Liver (tissue), 9 donors: ENCODE data around the gene WDR5. TPM values are rescaled to one million over a fixed set of nuclear protein-coding genes. Genes with fewer than 3 reads are reported as not detected.
"Not testable (repeated sequence)": the region's sequence is repeated elsewhere in the genome, so short reads cannot be mapped to it uniquely, and the experiment has no call there.

Source experiments
- DNase-seq: peaks from one replicate; pipeline ENCODE4 v3.0.0-alpha.2; 2017; ENCODE audit warnings: low spot score
- H3K27ac ChIP-seq, 2 donors: one replicate each; pipeline ENCODE4 v1.7.0; 2013; ENCODE audit warnings: inconsistent platforms in 2 of 2, low read length in 2 of 2, control low read depth in 1 of 2, low read depth in 1 of 2, mild to moderate bottlenecking in 1 of 2
- H3K27me3 ChIP-seq, 4 donors: one replicate each; pipeline versions ENCODE4 v1.6.1 to v1.7.0; 2013; ENCODE audit warnings: low read length in 3 of 4, inconsistent platforms in 1 of 4, mild to moderate bottlenecking in 1 of 4, moderate library complexity in 1 of 4; ENCODE audit not compliant: control insufficient read depth in 4 of 4, insufficient read depth in 4 of 4
- H3K36me3 ChIP-seq, 4 donors: one replicate each; pipeline versions ENCODE4 v1.6.1 to v1.7.0; 2013; ENCODE audit warnings: low read length in 3 of 4, mild to moderate bottlenecking in 3 of 4, low read depth in 1 of 4, moderate library complexity in 1 of 4; ENCODE audit not compliant: control insufficient read depth in 4 of 4, insufficient read depth in 3 of 4
- H3K4me1 ChIP-seq, 4 donors: one replicate each; pipeline versions ENCODE4 v1.6.1 to v1.7.0; 2013; ENCODE audit warnings: low read length in 3 of 4, mild to moderate bottlenecking in 3 of 4, moderate library complexity in 1 of 4; ENCODE audit not compliant: control insufficient read depth in 4 of 4, insufficient read depth in 4 of 4
- H3K4me3 ChIP-seq, 3 donors: one replicate each; pipeline versions ENCODE4 v1.6.1 to v1.7.0; 2013; ENCODE audit warnings: low read length in 3 of 3, control low read depth in 1 of 3, low read depth in 1 of 3, mild to moderate bottlenecking in 1 of 3
- H3K9ac ChIP-seq, 2 donors: one replicate each; pipeline ENCODE4 v1.7.0; 2013; ENCODE audit warnings: low read length in 2 of 2, mild to moderate bottlenecking in 2 of 2, moderate library complexity in 2 of 2, control low read depth in 1 of 2, low read depth in 1 of 2
- H3K9me3 ChIP-seq, 4 donors: one replicate each; pipeline versions ENCODE4 v1.6.1 to v1.7.0; 2013; ENCODE audit warnings: low read length in 3 of 4; ENCODE audit not compliant: control insufficient read depth in 4 of 4
- ATF3 ChIP-seq: IDR thresholded peaks from 2 replicates; pipeline ENCODE4 v1.6.1; 2016; ENCODE audit warnings: antibody characterized with exemption
- CTCF ChIP-seq: fragments of 150-350 bp; IDR thresholded peaks from 2 replicates; pipeline ENCODE4 v1.5.1; 2017; ENCODE audit warnings: improper control_type of control experiment, low read depth, low read length; ENCODE audit not compliant: missing input control
- EGR1 ChIP-seq, 2 donors: IDR thresholded peaks; 2 replicates each; pipeline ENCODE4 v1.6.1; 2016 to 2018; ENCODE audit warnings: antibody characterized with exemption in 2 of 2, low read depth in 2 of 2
- FOXA1 ChIP-seq: IDR thresholded peaks from 2 replicates; pipeline ENCODE4 v1.6.1; 2016; ENCODE audit warnings: antibody characterized with exemption
- GABPA ChIP-seq, 2 donors: IDR thresholded peaks in 1 of 2; conservative IDR thresholded peaks in 1 of 2; 2 replicates each; pipeline ENCODE4 v1.6.1; 2016; ENCODE audit warnings: antibody characterized with exemption in 2 of 2, mild to moderate bottlenecking in 1 of 2, moderate library complexity in 1 of 2
- HNF4A ChIP-seq, 2 donors: conservative IDR thresholded peaks; 2 replicates each; pipeline ENCODE4 v1.6.1; 2016; ENCODE audit warnings: antibody characterized with exemption in 2 of 2, mild to moderate bottlenecking in 2 of 2
- NR2F2 ChIP-seq: IDR thresholded peaks from 2 replicates; pipeline ENCODE4 v1.6.1; 2016; ENCODE audit warnings: antibody characterized with exemption
- REST ChIP-seq: IDR thresholded peaks from 2 replicates; pipeline ENCODE4 v1.6.1; 2016; ENCODE audit warnings: antibody characterized with exemption, mild to moderate bottlenecking
- RXRA ChIP-seq, 2 donors: IDR thresholded peaks; 2 replicates each; pipeline ENCODE4 v1.6.1; 2017 to 2018; ENCODE audit warnings: antibody characterized with exemption in 2 of 2, mild to moderate bottlenecking in 1 of 2
- SP1 ChIP-seq: IDR thresholded peaks from 2 replicates; pipeline ENCODE4 v1.6.1; 2018; ENCODE audit warnings: antibody characterized with exemption, mild to moderate bottlenecking
- TAF1 ChIP-seq: conservative IDR thresholded peaks from 2 replicates; pipeline ENCODE4 v1.6.1; 2016; ENCODE audit warnings: antibody characterized with exemption, mild to moderate bottlenecking
- YY1 ChIP-seq: IDR thresholded peaks from 2 replicates; pipeline ENCODE4 v1.6.1; 2016; ENCODE audit warnings: antibody characterized with exemption, mild to moderate bottlenecking
- ZBTB33 ChIP-seq: IDR thresholded peaks from 2 replicates; pipeline ENCODE4 v1.6.1; 2016; ENCODE audit warnings: antibody characterized with exemption
- WGBS: extraction: QIAGEN DNeasy Blood & Tissue Kit; methylation state at CpG from one replicate; pipeline ENCODE4 v1.1.7; 2013; 5-methylcytosine and 5-hydroxymethylcytosine counted together
- polyA plus RNA-seq, 2 donors: library from polyadenylated mRNA; stranded (reverse) in 1 of 2; unstranded in 1 of 2; fragments of 200-250 nt in 1 of 2; fragments of >200 nt in 1 of 2; fragmentation: Nextera tagmentation in 1 of 2; extraction: Ambion mirVana in 1 of 2; gene quantifications; one replicate each; pipeline versions ENCODE4 v1.2.1 to v1.2.3, GENCODE V29; 2013 to 2015
- total RNA-seq, 2 donors: library from RNA; depleted of rRNA; stranded (reverse); fragments of >200 nt; gene quantifications; one replicate each; pipeline ENCODE4 v1.2.3, GENCODE V29; 2014
- donor health status: healthy.
- donor health status: healthy.
- donor health status: healthy.
- donor health status: healthy.
- donor health status: healthy.

WDR5 gene
- total and polyA plus RNA-seq, 4 donors, result 11.1 to 21.6 (median 14.6) TPM

- no peaks in the 10 kb centered on the region for H3K9me3 ChIP-seq
- TF ChIP-seq RXRA (IDR thresholded peaks at IDR 0.05), result no peak
- TF ChIP-seq EGR1 (IDR thresholded peaks at IDR 0.05; ENCODE audit: low read depth in 2 of 2), result no peak
- no peak for TF ChIP-seq GABPA (IDR thresholded peaks at IDR 0.05 in 1 of 2, conservative IDR thresholded peaks at IDR 0.05 in 1 of 2)
- WGBS, result 78% methylated on average over 9 of the region's 9 CpGs
- no peak overlapping the region for H3K27ac ChIP-seq
- no peak overlapping the region for H3K4me3 ChIP-seq
- H3K9ac ChIP-seq, result no peak overlapping the region
- H3K27me3 ChIP-seq, result no peaks in the 10 kb centered on the region
- DNase-seq, result no peak
- H3K36me3 ChIP-seq, result no peaks in the 10 kb centered on the region
- no peaks in the 10 kb centered on the region for H3K4me1 ChIP-seq
Observed at GRCh38 chr9:134111064-134111463, 24.8 kb upstream of the WDR5 start.

GRCh38 chr9:134112561-134112960, 23.3 kb upstream of the WDR5 start:
- H3K27me3 ChIP-seq, result no peaks in the 10 kb centered on the region
- H3K36me3 ChIP-seq, result no peaks in the 10 kb centered on the region
- no peaks in the 10 kb centered on the region for H3K9me3 ChIP-seq
- H3K4me1 ChIP-seq, result no peaks in the 10 kb centered on the region
- no peak overlapping the region for H3K9ac ChIP-seq
- DNase-seq, result no peak
- WGBS, result 82% methylated on average over 6 of the region's 6 CpGs
- TF ChIP-seq ATF3, result no peak
- no peak for TF ChIP-seq FOXA1
- H3K4me3 ChIP-seq, result no peak overlapping the region
- H3K27ac ChIP-seq, result no peak overlapping the region

GRCh38 chr9:134118972-134119371, 16.9 kb upstream of the WDR5 start:
- H3K27ac ChIP-seq, H3K9me3 ChIP-seq, H3K36me3 ChIP-seq, H3K4me1 ChIP-seq, H3K4me3 ChIP-seq, H3K9ac ChIP-seq, DNase-seq, H3K27me3 ChIP-seq: not testable (repeated sequence)
- 97% methylated on average over 9 of the region's 26 CpGs for WGBS

- DNase-seq, result no peak
- H3K27ac ChIP-seq, result no peak overlapping the region
- H3K4me1 ChIP-seq, result peaks cover 0 to 4% (median 0%) of the 10 kb centered on the region in 4 donors
- H3K36me3 ChIP-seq, result no peaks in the 10 kb centered on the region
- no peak overlapping the region for H3K4me3 ChIP-seq
- H3K27me3 ChIP-seq, result no peaks in the 10 kb centered on the region
- no peak overlapping the region for H3K9ac ChIP-seq
- 68% methylated on average over 10 of the region's 10 CpGs for WGBS
- TF ChIP-seq NR2F2 (no peak), YY1 (no peak), HNF4A (conservative IDR thresholded peaks at IDR 0.05) (no peak), SP1 (no peak), ZBTB33 (no peak), REST (no peak), CTCF (no peak), TAF1 (no peak)
- H3K9me3 ChIP-seq, result no peaks in the 10 kb centered on the region
Observed at GRCh38 chr9:134123764-134124128, 12.1 kb upstream of the WDR5 start.
